Measurements from ENCODE around the gene SLC25A45.
"Not testable (repeated sequence)": the region's sequence is repeated elsewhere in the genome, so short reads cannot be mapped to it uniquely, and the experiment has no call there.

SLC25A45 gene

DNA sequence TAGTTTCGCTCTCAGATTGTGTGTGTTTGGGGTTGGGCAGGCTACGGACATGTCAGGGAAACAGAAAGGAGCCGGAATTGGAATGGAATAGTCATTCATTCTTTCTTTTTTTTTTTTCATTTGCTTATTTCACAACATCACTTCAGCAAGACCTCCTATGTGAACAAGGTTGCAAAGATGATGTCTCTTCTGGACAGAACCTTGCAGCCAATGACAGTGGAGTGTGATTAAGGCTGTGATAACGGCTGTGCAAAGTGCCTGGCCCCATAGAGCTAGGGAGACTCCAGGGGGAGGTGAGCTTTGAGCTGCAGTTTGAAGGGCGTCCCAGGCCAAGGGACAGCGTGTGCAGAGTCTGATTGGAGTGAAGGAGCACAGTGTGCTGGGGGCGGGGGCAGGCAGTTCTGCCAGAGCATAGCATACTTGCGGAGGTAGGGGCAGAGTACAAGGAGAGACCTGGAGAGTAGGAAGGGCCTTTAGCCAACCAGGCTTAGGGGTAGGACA, 24.5 kb downstream of the SLC25A45 start:
- no peak for DNase-seq

GRCh38 chr11:65356394-65356972, 26.0 kb downstream of the SLC25A45 start:
- no peak for DNase-seq

- peak; percentile 34 for DNase-seq
Measured at GRCh38 chr11:65355776-65356393, 26.6 kb downstream of the SLC25A45 start.

- DNase-seq, result no peak
Measured at GRCh38 chr11:65355013-65355775, 27.3 kb downstream of the SLC25A45 start.

DNA sequence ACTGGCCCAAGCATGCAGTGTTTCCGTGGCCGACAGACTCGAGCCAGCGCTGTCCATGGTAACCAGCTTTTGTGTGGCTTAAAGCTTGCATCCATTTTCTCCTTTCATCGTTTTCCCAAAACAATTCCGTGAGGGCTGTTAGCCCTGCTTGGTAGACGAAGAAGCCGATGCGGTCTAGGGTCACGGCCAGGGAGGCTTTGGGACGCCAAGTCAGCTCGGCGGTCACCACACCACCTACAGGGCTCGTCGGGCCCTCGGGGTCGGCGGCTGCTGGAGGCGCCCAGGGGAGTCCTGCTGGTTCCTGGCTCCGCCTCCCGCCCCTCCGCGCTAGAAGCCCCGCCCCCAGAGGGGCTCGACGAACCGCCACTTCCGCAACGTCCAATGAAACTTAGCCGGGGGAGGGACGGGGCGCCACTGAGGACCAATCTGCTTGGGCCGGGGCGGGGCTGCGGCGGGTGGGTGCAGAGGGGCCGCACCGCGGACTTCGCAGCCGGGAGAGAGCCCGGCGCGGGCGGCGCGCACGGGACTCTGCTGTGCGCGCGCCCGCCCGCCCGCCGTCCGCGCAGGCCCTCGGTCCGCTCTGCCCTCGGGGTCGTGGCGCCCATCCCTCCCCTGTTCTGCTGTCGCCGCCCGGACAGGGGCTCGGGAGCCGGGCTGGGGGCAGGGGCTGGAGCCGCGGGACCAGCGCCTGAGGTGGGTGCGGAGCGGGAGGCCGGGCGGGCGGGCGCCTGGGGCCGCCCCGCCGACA, 28.0 kb downstream of the SLC25A45 start, which contains the start of gene TIGD3:
TSS of gene TIGD3 (plus strand) at position 487 of the 748 bp plus-strand sequence. CDS start 1,058 bp downstream, outside the sequence.
- peak; percentile 94 for DNase-seq

GRCh38 chr11:65353900-65354264, 28.6 kb downstream of the SLC25A45 start:
- DNase-seq, result no peak

DNA sequence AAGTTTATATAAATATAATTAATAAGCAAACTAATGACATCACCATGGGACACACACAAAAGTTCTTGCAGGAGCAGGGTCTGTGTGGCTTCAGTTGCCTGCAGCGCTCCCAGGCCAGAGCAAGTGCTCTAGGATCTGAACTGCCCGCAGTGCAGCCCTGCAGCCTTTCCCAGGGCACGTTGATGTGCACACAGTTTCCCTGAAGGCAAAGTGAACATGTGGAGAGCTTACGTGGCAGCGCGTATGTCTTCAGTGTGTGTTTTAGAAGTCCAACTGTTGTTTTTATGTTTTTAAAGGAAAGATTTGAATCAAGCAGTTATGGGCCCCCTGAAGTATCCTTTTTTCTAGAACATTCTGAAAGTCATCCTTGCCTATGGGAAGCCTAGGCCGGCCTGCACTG, 29.1 kb downstream of the SLC25A45 start:
- DNase-seq, result no peak

- peak; percentile 19 for DNase-seq
Measured at GRCh38 chr11:65352783-65353182, 29.7 kb downstream of the SLC25A45 start.

DNA sequence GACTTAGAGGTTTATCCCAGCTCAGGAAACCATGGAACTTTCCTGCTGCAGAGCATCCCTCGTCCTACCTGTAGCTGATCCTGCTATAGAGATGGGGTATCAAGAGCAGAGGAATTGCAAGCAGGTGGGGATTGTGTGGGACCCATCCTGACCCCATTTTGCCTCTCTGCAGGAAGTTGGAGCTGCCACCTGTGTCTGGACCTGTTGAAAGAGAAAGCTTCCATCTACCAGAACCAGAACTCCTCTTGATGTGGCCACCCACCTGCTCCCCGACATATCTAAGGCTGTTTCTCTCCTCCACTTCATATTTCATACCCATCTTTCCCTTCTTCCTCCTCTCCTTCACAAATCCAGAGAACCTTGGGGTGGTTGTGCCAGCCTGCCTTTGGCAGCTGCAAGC, 30.9 kb downstream of the SLC25A45 start:
- no peak for DNase-seq

GRCh38 chr11:65341856-65342255, 40.6 kb downstream of the SLC25A45 start:
- DNase-seq, result no peak

DNA sequence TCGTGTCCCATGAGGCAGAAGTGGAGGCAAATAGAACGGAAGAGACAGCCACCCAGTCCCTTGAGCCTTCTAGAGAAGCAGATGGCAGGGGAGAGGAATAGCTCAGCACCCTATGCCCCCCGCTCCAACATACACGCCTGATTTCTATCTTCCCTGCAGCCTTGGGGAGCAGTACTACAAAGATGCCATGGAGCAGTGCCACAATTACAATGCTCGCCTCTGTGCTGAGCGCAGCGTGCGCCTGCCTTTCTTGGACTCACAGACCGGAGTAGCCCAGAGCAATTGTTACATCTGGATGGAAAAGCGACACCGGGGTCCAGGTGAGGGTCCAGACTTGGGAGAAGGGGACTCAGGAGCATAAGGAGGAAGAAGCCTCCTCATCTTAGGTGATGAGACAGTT, 42.2 kb downstream of the SLC25A45 start:
- DNase-seq, result no peak

- DNase-seq, result no peak
Measured at GRCh38 chr11:65338676-65339075, 43.8 kb downstream of the SLC25A45 start.

GRCh38 chr11:65334696-65335295, 47.6 kb downstream of the SLC25A45 start:
- DNase-seq, result no peak

DNA sequence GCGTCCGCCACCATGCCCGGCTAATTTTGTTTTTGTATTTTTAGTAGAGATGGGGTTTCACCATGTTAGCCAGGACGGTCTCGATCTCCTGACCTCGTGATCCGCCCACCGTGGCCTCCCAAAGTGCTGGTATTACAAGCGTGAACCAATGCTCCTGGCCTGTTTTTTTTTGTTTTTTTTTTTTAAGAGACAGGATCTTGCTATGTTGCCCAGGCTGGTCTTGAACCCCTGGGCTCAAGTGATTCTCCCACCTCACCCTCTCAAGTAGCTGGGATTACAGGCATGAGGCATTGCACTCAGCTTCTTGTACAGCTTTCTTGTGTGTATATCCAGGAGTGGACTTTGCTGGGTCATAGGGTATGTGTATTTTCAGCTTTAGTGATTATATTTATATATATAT, 49.9 kb downstream of the SLC25A45 start:
- not testable (repeated sequence) for DNase-seq

- no peak for DNase-seq
Measured at GRCh38 chr11:65330544-65330943, 51.9 kb downstream of the SLC25A45 start.

DNA sequence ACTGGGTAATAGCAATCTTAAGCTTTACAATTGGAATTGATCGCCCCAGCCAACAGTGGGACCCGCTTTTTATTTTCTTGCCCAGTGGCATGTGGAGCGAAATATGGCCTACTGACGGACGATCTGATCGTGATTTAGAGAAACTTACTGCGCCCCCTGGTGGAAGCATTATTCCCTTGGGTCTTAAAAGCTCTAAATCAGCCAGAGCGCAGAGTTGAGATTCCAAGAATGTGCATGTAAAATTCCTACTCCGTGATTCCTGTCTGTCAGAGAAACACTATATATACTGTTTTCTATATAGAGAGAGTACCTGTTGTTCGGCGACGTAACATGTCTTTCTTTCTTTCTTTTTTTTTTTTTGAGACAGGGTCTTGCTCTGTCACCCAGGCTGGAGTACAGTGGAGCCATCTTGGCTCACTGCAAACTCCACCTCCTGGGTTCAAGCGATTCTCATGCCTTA, 52.5 kb downstream of the SLC25A45 start:
- DNase-seq, result peak; percentile 84

DNA sequence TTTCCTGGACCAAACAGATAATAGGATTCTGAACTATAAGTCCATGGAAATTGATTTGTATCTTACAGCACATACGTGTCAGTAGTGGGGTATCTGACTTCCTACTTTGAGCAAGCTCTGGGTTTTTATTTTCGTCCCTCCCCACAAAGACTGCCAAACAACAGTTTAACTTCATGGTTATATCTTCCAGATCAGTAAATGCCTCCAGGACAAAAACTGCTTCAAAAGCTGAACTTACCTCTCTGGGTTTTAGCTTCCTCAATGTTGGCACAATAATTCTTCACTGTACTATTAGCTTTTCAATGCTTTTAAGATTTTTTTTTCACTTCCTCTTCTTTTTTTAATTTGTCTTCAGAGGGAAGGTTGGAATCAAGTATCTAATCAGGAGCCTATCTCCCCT, 53.0 kb downstream of the SLC25A45 start:
- no peak for DNase-seq

- no peak for DNase-seq
Measured at GRCh38 chr11:65327021-65327420, 55.4 kb downstream of the SLC25A45 start.

DNA sequence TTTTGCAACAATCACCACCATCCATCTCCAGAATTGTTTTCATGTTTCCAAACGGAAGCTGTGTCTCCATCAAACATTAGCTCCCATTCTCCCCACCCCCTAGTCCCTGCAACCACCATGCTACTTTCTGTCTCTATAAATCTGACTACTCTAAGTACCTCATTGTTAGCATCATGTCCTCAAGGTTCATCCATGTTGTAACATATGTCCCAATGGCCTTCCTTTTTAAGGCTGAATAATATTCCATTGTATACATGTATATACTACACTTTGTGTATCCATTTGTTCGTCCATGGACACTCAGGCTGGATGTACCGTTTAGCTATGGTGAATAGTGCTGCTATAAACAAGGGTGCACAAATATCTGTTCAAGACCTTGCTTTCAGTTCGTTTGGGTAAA, 57.0 kb downstream of the SLC25A45 start:
- no peak for DNase-seq

Data from fibroblast of skin of back (primary cell).